Measurements from ENCODE around the gene SEMA4C.

DNA sequence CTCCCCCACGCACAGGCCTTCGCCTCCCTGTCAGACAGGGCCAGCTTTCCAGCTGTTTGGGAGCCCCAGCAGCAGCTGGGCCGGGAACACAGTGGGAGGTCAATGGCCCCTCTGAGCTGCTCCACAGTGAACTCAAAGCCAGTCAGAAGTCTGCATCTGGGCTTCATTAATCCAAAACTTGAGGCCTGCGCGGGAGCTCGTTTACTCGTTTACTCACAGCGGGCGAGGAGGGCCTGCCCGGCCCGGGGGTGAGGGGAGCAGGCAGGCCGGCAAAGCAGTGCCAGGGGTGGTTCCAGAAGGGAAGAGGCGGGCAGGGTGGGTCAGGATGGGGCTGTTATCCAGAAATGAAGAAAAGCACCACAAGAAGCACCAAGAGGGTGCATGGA, 36.8 kb upstream of the SEMA4C start:
- TF ChIP-seq POLR2A (IDR thresholded peaks at IDR 0.05; ENCODE audit: low read depth, low read length) (no peak), MAZ (IDR thresholded peaks at IDR 0.05; ENCODE audit: borderline replicate concordance, low read depth, low read length) (no peak), RCOR1 (IDR thresholded peaks at IDR 0.05; ENCODE audit: insufficient replicate concordance, low read length) (no peak), MAFK (IDR thresholded peaks at IDR 0.05; ENCODE audit: low read depth, low read length) (no peak), BHLHE40 (IDR thresholded peaks at IDR 0.05; ENCODE audit: low read depth, low read length) (no peak), CEBPB (IDR thresholded peaks at IDR 0.05; ENCODE audit: low read depth, low read length) (no peak), MXI1 (IDR thresholded peaks at IDR 0.05; ENCODE audit: borderline replicate concordance, low read depth, low read length) (no peak)
- TF ChIP-seq, protein P1, sequence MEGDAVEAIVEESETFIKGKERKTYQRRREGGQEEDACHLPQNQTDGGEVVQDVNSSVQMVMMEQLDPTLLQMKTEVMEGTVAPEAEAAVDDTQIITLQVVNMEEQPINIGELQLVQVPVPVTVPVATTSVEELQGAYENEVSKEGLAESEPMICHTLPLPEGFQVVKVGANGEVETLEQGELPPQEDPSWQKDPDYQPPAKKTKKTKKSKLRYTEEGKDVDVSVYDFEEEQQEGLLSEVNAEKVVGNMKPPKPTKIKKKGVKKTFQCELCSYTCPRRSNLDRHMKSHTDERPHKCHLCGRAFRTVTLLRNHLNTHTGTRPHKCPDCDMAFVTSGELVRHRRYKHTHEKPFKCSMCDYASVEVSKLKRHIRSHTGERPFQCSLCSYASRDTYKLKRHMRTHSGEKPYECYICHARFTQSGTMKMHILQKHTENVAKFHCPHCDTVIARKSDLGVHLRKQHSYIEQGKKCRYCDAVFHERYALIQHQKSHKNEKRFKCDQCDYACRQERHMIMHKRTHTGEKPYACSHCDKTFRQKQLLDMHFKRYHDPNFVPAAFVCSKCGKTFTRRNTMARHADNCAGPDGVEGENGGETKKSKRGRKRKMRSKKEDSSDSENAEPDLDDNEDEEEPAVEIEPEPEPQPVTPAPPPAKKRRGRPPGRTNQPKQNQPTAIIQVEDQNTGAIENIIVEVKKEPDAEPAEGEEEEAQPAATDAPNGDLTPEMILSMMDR (conservative IDR thresholded peaks at IDR 0.05; ENCODE audit: low read depth, low read length), result no peak
- TF ChIP-seq, protein P2, sequence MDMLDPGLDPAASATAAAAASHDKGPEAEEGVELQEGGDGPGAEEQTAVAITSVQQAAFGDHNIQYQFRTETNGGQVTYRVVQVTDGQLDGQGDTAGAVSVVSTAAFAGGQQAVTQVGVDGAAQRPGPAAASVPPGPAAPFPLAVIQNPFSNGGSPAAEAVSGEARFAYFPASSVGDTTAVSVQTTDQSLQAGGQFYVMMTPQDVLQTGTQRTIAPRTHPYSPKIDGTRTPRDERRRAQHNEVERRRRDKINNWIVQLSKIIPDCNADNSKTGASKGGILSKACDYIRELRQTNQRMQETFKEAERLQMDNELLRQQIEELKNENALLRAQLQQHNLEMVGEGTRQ (IDR thresholded peaks at IDR 0.05; ENCODE audit: low read depth, low read length), result no peak
